ENCODE measurements around the gene ADAMTS2. TPM values are rescaled to one million over a fixed set of nuclear protein-coding genes. Genes with fewer than 3 reads are reported as not detected.

Gene ADAMTS2
- total RNA-seq, 1 donor from 2014 or later: 29.7 TPM

- no peaks in the 10 kb centered on the region for H3K36me3 ChIP-seq (ENCODE audit: control insufficient read depth in 3 of 3, insufficient read depth in 3 of 3, low read length in 3 of 3)
- no peaks in the 10 kb centered on the region for H3K9me3 ChIP-seq (ENCODE audit: control insufficient read depth in 3 of 3, low read length in 3 of 3)
- H3K9ac ChIP-seq (ENCODE audit: low read depth in 1 of 3, low read length in 3 of 3): peak overlapping the region in 2 of 3 donors; percentile 40 to 47
- no peak overlapping the region for H3K27ac ChIP-seq (ENCODE audit: low read depth, low read length)
- H3K4me1 ChIP-seq (ENCODE audit: control insufficient read depth in 3 of 3, insufficient read depth in 3 of 3, low read length in 3 of 3): peaks cover 5 to 13% (median 9%) of the 10 kb centered on the region in 3 donors
- peaks cover 6 to 40% (median 13%) of the 10 kb centered on the region in 3 donors for H3K27me3 ChIP-seq (ENCODE audit: control insufficient read depth in 3 of 3, insufficient read depth in 3 of 3, low read length in 3 of 3)
- H3K4me3 ChIP-seq (ENCODE audit: low read length in 3 of 3): peak overlapping the region in 1 of 3 donors; percentile 29
Measured at GRCh38 chr5:179192891-179193470, 152.3 kb downstream of the ADAMTS2 start.

GRCh38 chr5:179192185-179192890, 152.9 kb downstream of the ADAMTS2 start:
- Histone ChIP-seq H3K9me3 (ENCODE audit: control insufficient read depth in 3 of 3, low read length in 3 of 3) (no peaks in the 10 kb centered on the region), H3K9ac (ENCODE audit: low read depth in 1 of 3, low read length in 3 of 3) (no peak overlapping the region), H3K36me3 (ENCODE audit: control insufficient read depth in 3 of 3, insufficient read depth in 3 of 3, low read length in 3 of 3) (no peaks in the 10 kb centered on the region), H3K27ac (ENCODE audit: low read depth, low read length) (no peak overlapping the region), H3K4me1 (ENCODE audit: control insufficient read depth in 3 of 3, insufficient read depth in 3 of 3, low read length in 3 of 3) (peaks cover 5 to 13% (median 9%) of the 10 kb centered on the region in 3 donors), H3K4me3 (ENCODE audit: low read length in 3 of 3) (no peak overlapping the region), H3K27me3 (ENCODE audit: control insufficient read depth in 3 of 3, insufficient read depth in 3 of 3, low read length in 3 of 3) (peaks cover 6 to 40% (median 13%) of the 10 kb centered on the region in 3 donors)

GRCh38 chr5:179191506-179192184, 153.6 kb downstream of the ADAMTS2 start:
- H3K9ac ChIP-seq (ENCODE audit: low read depth in 1 of 3, low read length in 3 of 3): no peak overlapping the region
- no peak overlapping the region for H3K27ac ChIP-seq (ENCODE audit: low read depth, low read length)
- peaks cover 5 to 13% (median 9%) of the 10 kb centered on the region in 3 donors for H3K4me1 ChIP-seq (ENCODE audit: control insufficient read depth in 3 of 3, insufficient read depth in 3 of 3, low read length in 3 of 3)
- H3K36me3 ChIP-seq (ENCODE audit: control insufficient read depth in 3 of 3, insufficient read depth in 3 of 3, low read length in 3 of 3): no peaks in the 10 kb centered on the region
- peaks cover 6 to 40% (median 13%) of the 10 kb centered on the region in 3 donors for H3K27me3 ChIP-seq (ENCODE audit: control insufficient read depth in 3 of 3, insufficient read depth in 3 of 3, low read length in 3 of 3)
- H3K4me3 ChIP-seq (ENCODE audit: low read length in 3 of 3): no peak overlapping the region
- no peaks in the 10 kb centered on the region for H3K9me3 ChIP-seq (ENCODE audit: control insufficient read depth in 3 of 3, low read length in 3 of 3)

GRCh38 chr5:179190851-179191505, 154.3 kb downstream of the ADAMTS2 start:
- H3K9me3 ChIP-seq (ENCODE audit: control insufficient read depth in 3 of 3, low read length in 3 of 3): no peaks in the 10 kb centered on the region
- H3K36me3 ChIP-seq (ENCODE audit: control insufficient read depth in 3 of 3, insufficient read depth in 3 of 3, low read length in 3 of 3): no peaks in the 10 kb centered on the region
- H3K27ac ChIP-seq (ENCODE audit: low read depth, low read length): no peak overlapping the region
- no peak overlapping the region for H3K4me3 ChIP-seq (ENCODE audit: low read length in 3 of 3)
- H3K4me1 ChIP-seq (ENCODE audit: control insufficient read depth in 3 of 3, insufficient read depth in 3 of 3, low read length in 3 of 3): peaks cover 5 to 13% (median 9%) of the 10 kb centered on the region in 3 donors
- H3K9ac ChIP-seq (ENCODE audit: low read depth in 1 of 3, low read length in 3 of 3): no peak overlapping the region
- peaks cover 7 to 37% (median 13%) of the 10 kb centered on the region in 3 donors for H3K27me3 ChIP-seq (ENCODE audit: control insufficient read depth in 3 of 3, insufficient read depth in 3 of 3, low read length in 3 of 3)

- Histone ChIP-seq H3K27ac (ENCODE audit: low read depth, low read length) (no peak overlapping the region), H3K27me3 (ENCODE audit: control insufficient read depth in 3 of 3, insufficient read depth in 3 of 3, low read length in 3 of 3) (peaks cover 9 to 20% (median 13%) of the 10 kb centered on the region in 3 donors), H3K4me3 (ENCODE audit: low read length in 3 of 3) (no peak overlapping the region), H3K4me1 (ENCODE audit: control insufficient read depth in 3 of 3, insufficient read depth in 3 of 3, low read length in 3 of 3) (peaks cover 5 to 13% (median 9%) of the 10 kb centered on the region in 3 donors), H3K36me3 (ENCODE audit: control insufficient read depth in 3 of 3, insufficient read depth in 3 of 3, low read length in 3 of 3) (no peaks in the 10 kb centered on the region), H3K9me3 (ENCODE audit: control insufficient read depth in 3 of 3, low read length in 3 of 3) (no peaks in the 10 kb centered on the region), H3K9ac (ENCODE audit: low read depth in 1 of 3, low read length in 3 of 3) (no peak overlapping the region)
Measured at GRCh38 chr5:179188636-179189035, 156.6 kb downstream of the ADAMTS2 start.

- Histone ChIP-seq H3K4me3 (ENCODE audit: low read length in 3 of 3) (no peak overlapping the region), H3K27me3 (ENCODE audit: control insufficient read depth in 3 of 3, insufficient read depth in 3 of 3, low read length in 3 of 3) (peaks cover 9 to 20% (median 13%) of the 10 kb centered on the region in 3 donors), H3K27ac (ENCODE audit: low read depth, low read length) (no peak overlapping the region), H3K4me1 (ENCODE audit: control insufficient read depth in 3 of 3, insufficient read depth in 3 of 3, low read length in 3 of 3) (peaks cover 0 to 7% (median 5%) of the 10 kb centered on the region in 3 donors), H3K9me3 (ENCODE audit: control insufficient read depth in 3 of 3, low read length in 3 of 3) (no peaks in the 10 kb centered on the region), H3K36me3 (ENCODE audit: control insufficient read depth in 3 of 3, insufficient read depth in 3 of 3, low read length in 3 of 3) (no peaks in the 10 kb centered on the region), H3K9ac (ENCODE audit: low read depth in 1 of 3, low read length in 3 of 3) (no peak overlapping the region)
Measured at GRCh38 chr5:179187681-179188575, 157.3 kb downstream of the ADAMTS2 start.

- no peak overlapping the region for H3K4me3 ChIP-seq (ENCODE audit: low read length in 3 of 3)
- H3K4me1 ChIP-seq (ENCODE audit: control insufficient read depth in 3 of 3, insufficient read depth in 3 of 3, low read length in 3 of 3): peaks cover 0 to 2% (median 0%) of the 10 kb centered on the region in 3 donors
- no peaks in the 10 kb centered on the region for H3K36me3 ChIP-seq (ENCODE audit: control insufficient read depth in 3 of 3, insufficient read depth in 3 of 3, low read length in 3 of 3)
- no peak overlapping the region for H3K27ac ChIP-seq (ENCODE audit: low read depth, low read length)
- no peaks in the 10 kb centered on the region for H3K9me3 ChIP-seq (ENCODE audit: control insufficient read depth in 3 of 3, low read length in 3 of 3)
- peaks cover 7 to 20% (median 9%) of the 10 kb centered on the region in 3 donors for H3K27me3 ChIP-seq (ENCODE audit: control insufficient read depth in 3 of 3, insufficient read depth in 3 of 3, low read length in 3 of 3)
- H3K9ac ChIP-seq (ENCODE audit: low read depth in 1 of 3, low read length in 3 of 3): no peak overlapping the region
Measured at GRCh38 chr5:179187229-179187678, 158.0 kb downstream of the ADAMTS2 start.

GRCh38 chr5:179186801-179187200, 158.5 kb downstream of the ADAMTS2 start:
- no peak overlapping the region for H3K9ac ChIP-seq (ENCODE audit: low read depth in 1 of 3, low read length in 3 of 3)
- no peak overlapping the region for H3K27ac ChIP-seq (ENCODE audit: low read depth, low read length)

GRCh38 chr5:179185941-179186411, 159.3 kb downstream of the ADAMTS2 start:
- H3K27ac ChIP-seq (ENCODE audit: low read depth, low read length): no peak overlapping the region
- H3K27me3 ChIP-seq (ENCODE audit: control insufficient read depth in 3 of 3, insufficient read depth in 3 of 3, low read length in 3 of 3): peaks cover 3 to 13% (median 7%) of the 10 kb centered on the region in 3 donors
- no peaks in the 10 kb centered on the region for H3K9me3 ChIP-seq (ENCODE audit: control insufficient read depth in 3 of 3, low read length in 3 of 3)
- H3K4me1 ChIP-seq (ENCODE audit: control insufficient read depth in 3 of 3, insufficient read depth in 3 of 3, low read length in 3 of 3): no peaks in the 10 kb centered on the region
- no peaks in the 10 kb centered on the region for H3K36me3 ChIP-seq (ENCODE audit: control insufficient read depth in 3 of 3, insufficient read depth in 3 of 3, low read length in 3 of 3)
- no peak overlapping the region for H3K9ac ChIP-seq (ENCODE audit: low read depth in 1 of 3, low read length in 3 of 3)
- H3K4me3 ChIP-seq (ENCODE audit: low read length in 3 of 3): no peak overlapping the region

More at GRCh38 chr5:179186801-179187200, 158.5 kb downstream of the ADAMTS2 start:
- no peak overlapping the region for H3K4me3 ChIP-seq (ENCODE audit: low read length in 3 of 3)
- no peaks in the 10 kb centered on the region for H3K9me3 ChIP-seq (ENCODE audit: control insufficient read depth in 3 of 3, low read length in 3 of 3)
- peaks cover 0 to 2% (median 0%) of the 10 kb centered on the region in 3 donors for H3K4me1 ChIP-seq (ENCODE audit: control insufficient read depth in 3 of 3, insufficient read depth in 3 of 3, low read length in 3 of 3)
- H3K27me3 ChIP-seq (ENCODE audit: control insufficient read depth in 3 of 3, insufficient read depth in 3 of 3, low read length in 3 of 3): peaks cover 4 to 16% (median 9%) of the 10 kb centered on the region in 3 donors
- no peaks in the 10 kb centered on the region for H3K36me3 ChIP-seq (ENCODE audit: control insufficient read depth in 3 of 3, insufficient read depth in 3 of 3, low read length in 3 of 3)

Data from skeletal muscle tissue (tissue), 4 donors.